GM21825 (cell line): Measurements from ENCODE around the gene VPS13D.

Experiments
- ATAC-seq: cut with Tn5 transposase; IDR thresholded peaks from one replicate; pipeline ENCODE4 v1.9.1; 2021; ENCODE audit warnings: mild to moderate bottlenecking, moderate library complexity; ENCODE audit not compliant: unreplicated experiment

The VPS13D gene

GRCh38 chr1:12400027-12400693 lies 170.3 kb downstream of the VPS13D start:
- ATAC-seq = no peak

GRCh38 chr1:12402159-12402673 lies 172.4 kb downstream of the VPS13D start:
- no peak for ATAC-seq

GRCh38 chr1:12402842-12403241 lies 173.0 kb downstream of the VPS13D start:
- ATAC-seq = no peak

GRCh38 chr1:12404918-12405317 lies 175.1 kb downstream of the VPS13D start:
- no peak for ATAC-seq

GRCh38 chr1:12405325-12406210 lies 175.7 kb downstream of the VPS13D start:
- no peak for ATAC-seq

- no peak for ATAC-seq
Measured at GRCh38 chr1:12406211-12407021, 176.6 kb downstream of the VPS13D start.

- no peak for ATAC-seq
Measured at GRCh38 chr1:12407050-12407961, 177.5 kb downstream of the VPS13D start.

- ATAC-seq = no peak
Measured at GRCh38 chr1:12407962-12408454, 178.2 kb downstream of the VPS13D start.

- no peak for ATAC-seq
Measured at GRCh38 chr1:12408662-12409061, 178.8 kb downstream of the VPS13D start.

GRCh38 chr1:12409681-12410080 lies 179.9 kb downstream of the VPS13D start:
- no peak for ATAC-seq

- ATAC-seq = no peak
Measured at GRCh38 chr1:12410351-12410750, 180.5 kb downstream of the VPS13D start.

- ATAC-seq = no peak
Measured at GRCh38 chr1:12411098-12411497, 181.3 kb downstream of the VPS13D start.

- no peak for ATAC-seq
Measured at GRCh38 chr1:12411747-12412146, 181.9 kb downstream of the VPS13D start.

GRCh38 chr1:12412439-12412838 lies 182.6 kb downstream of the VPS13D start:
- no peak for ATAC-seq

- no peak for ATAC-seq
Measured at GRCh38 chr1:12413664-12414410, 184.0 kb downstream of the VPS13D start.

GRCh38 chr1:12414444-12415018 lies 184.7 kb downstream of the VPS13D start:
- no peak for ATAC-seq

GRCh38 chr1:12415038-12415466 lies 185.2 kb downstream of the VPS13D start:
- ATAC-seq = no peak

GRCh38 chr1:12416101-12416500 lies 186.3 kb downstream of the VPS13D start:
- ATAC-seq = no peak

GRCh38 chr1:12416744-12417143 lies 186.9 kb downstream of the VPS13D start:
- no peak for ATAC-seq
